K562 (cell line): Measurements from ENCODE around the gene PTRH2. TPM values are rescaled to one million over a fixed set of nuclear protein-coding genes. Genes with fewer than 3 reads are reported as not detected.

Experiments
- ATF7 ChIP-seq: fragments of 450-650 bp; IDR thresholded peaks from 2 replicates; pipeline ENCODE4 v1.7.1; 2014; ENCODE audit warnings: mild to moderate bottlenecking, moderate library complexity
- CBX8 ChIP-seq: fragments of 200-600 bp; sonication (generic); IDR thresholded peaks from 2 replicates; pipeline ENCODE4 v1.6.1; 2012; ENCODE audit warnings: borderline replicate concordance, mixed run types, low read depth, mild to moderate bottlenecking, moderate library complexity, mixed read lengths, low read length, control low read depth, inconsistent platforms; ENCODE audit not compliant: poor library complexity, severe bottlenecking; ENCODE audit errors: extremely low read depth
- COPS2 ChIP-seq: fragments of 450-650 bp; conservative IDR thresholded peaks from 2 replicates; pipeline ENCODE4 v1.6.1; 2016; ENCODE audit warnings: mild to moderate bottlenecking, moderate library complexity
- GTF2E2 ChIP-seq: fragments of 200-800 bp; sonication (Bioruptor generic); IDR thresholded peaks from 2 replicates; pipeline ENCODE4 v1.6.1; 2016; ENCODE audit warnings: missing genetic modification characterization, missing compliant biosample characterization
- JUND ChIP-seq, 2 experiments: IDR thresholded peaks; 2 replicates in 1 of 2; 3 replicates in 1 of 2; pipeline ENCODE4 v1.6.1; 2011; ENCODE audit warnings: borderline replicate concordance in 2 of 2, low read depth in 2 of 2, low read length in 2 of 2, improper control_type of control experiment in 1 of 2, missing biosample characterization in 1 of 2, missing genetic modification characterization in 1 of 2, missing genetic modification reagents in 1 of 2
- NONO ChIP-seq, 2 experiments: fragments of 200-400 bp in 1 of 2; fragments of 450-650 bp in 1 of 2; formaldehyde crosslinking in 1 of 2; IDR thresholded peaks; 2 replicates each; pipeline ENCODE4 v1.6.1; 2017; ENCODE audit warnings: low read depth in 2 of 2, mild to moderate bottlenecking in 2 of 2, moderate library complexity in 2 of 2, low read length in 1 of 2
- PHB2 ChIP-seq: fragments of 450-650 bp; IDR thresholded peaks from 2 replicates; pipeline ENCODE4 v1.6.1; 2017; ENCODE audit warnings: low read depth
- RAD21 ChIP-seq, 2 experiments: fragments of 250-450 bp in 1 of 2; fragments of 450-650 bp in 1 of 2; sonication (Bioruptor Pico) in 1 of 2; formaldehyde crosslinking in 1 of 2; IDR thresholded peaks in 1 of 2; conservative IDR thresholded peaks in 1 of 2; 2 replicates each; pipeline versions ENCODE4 v1.4.0 to v1.8.0; 2020 to 2022; ENCODE audit warnings: mild to moderate bottlenecking in 2 of 2, moderate library complexity in 1 of 2
- SETDB1 ChIP-seq: IDR thresholded peaks from one replicate; pipeline ENCODE4 v1.6.1; 2012; ENCODE audit warnings: low read length, control low read depth, inconsistent platforms
- TOE1 ChIP-seq, 2 experiments: fragments of 450-650 bp in 1 of 2; sonication (generic) in 1 of 2; formaldehyde crosslinking in 1 of 2; IDR thresholded peaks; 2 replicates each; pipeline versions ENCODE4 v1.7.1 to v1.8.0; 2016 to 2022; ENCODE audit warnings: borderline replicate concordance in 2 of 2, mild to moderate bottlenecking in 2 of 2, antibody characterized with exemption in 1 of 2, inconsistent platforms in 1 of 2, low read depth in 1 of 2, missing genetic modification reagents in 1 of 2, moderate library complexity in 1 of 2
- polyA plus RNA-seq, 8 experiments: library from polyadenylated mRNA; depleted of rRNA in 4 of 8; stranded (reverse) in 5 of 8; unstranded in 3 of 8; fragments of >200 nt; fragmentation: Nextera tagmentation in 2 of 8; fragmentation: Illumina TruSeq in 1 of 8; extraction: Ambion mirVana in 2 of 8; extraction: Trizol in 1 of 8; gene quantifications; 2 replicates each; pipeline versions ENCODE4 v1.2.1 to v1.2.3, GENCODE V29; 2011 to 2014; ENCODE audit warnings: inconsistent platforms in 1 of 8, missing spikeins in 1 of 8
- total RNA-seq, 7 experiments: library from RNA; depleted of rRNA in 6 of 7; stranded (reverse); fragments of >200 nt in 6 of 7; fragmentation: Illumina TruSeq in 2 of 7; extraction: Trizol in 2 of 7; gene quantifications; 2 replicates each; pipeline versions ENCODE4 v1.2.1 to v1.2.3, GENCODE V29; 2011 to 2021; ENCODE audit warnings: low replicate concordance in 1 of 7
- TF ChIP-seq, protein P1 (sequence below): fragments of 200-400 bp; formaldehyde crosslinking; IDR thresholded peaks from 2 replicates; pipeline ENCODE4 v1.6.1; 2017; ENCODE audit warnings: mild to moderate bottlenecking, low read depth, low read length, moderate library complexity
- TF ChIP-seq, protein P2 (sequence below), 2 experiments: fragments of 450-650 bp; IDR thresholded peaks; 2 replicates each; pipeline ENCODE4 v1.6.1; 2018; ENCODE audit warnings: mild to moderate bottlenecking in 2 of 2, low read depth in 1 of 2; ENCODE audit not compliant: partially characterized antibody in 2 of 2
- TF ChIP-seq, protein P3 (sequence below), 2 experiments: IDR thresholded peaks; 2 replicates each; pipeline ENCODE4 v1.6.1; 2011; ENCODE audit warnings: borderline replicate concordance in 1 of 2, control low read depth in 1 of 2, low read depth in 1 of 2, low read length in 1 of 2, mild to moderate bottlenecking in 1 of 2, mixed read lengths in 1 of 2, moderate library complexity in 1 of 2; ENCODE audit not compliant: insufficient read depth in 1 of 2, insufficient read length in 1 of 2, poor library complexity in 1 of 2, severe bottlenecking in 1 of 2; ENCODE audit errors: extremely low read depth in 1 of 2
- TF ChIP-seq, protein P4 (sequence below): fragments of 450-650 bp; IDR thresholded peaks from 2 replicates; pipeline ENCODE4 v1.6.1; 2016; ENCODE audit warnings: antibody characterized with exemption
- TF ChIP-seq, protein P5 (sequence below): sonication (generic); formaldehyde crosslinking; IDR thresholded peaks from 2 replicates; pipeline ENCODE4 v1.8.1; 2023; ENCODE audit warnings: mild to moderate bottlenecking, missing genetic modification reagents

Gene PTRH2
- total and polyA plus RNA-seq, 9 of the 15 experiments (the other 6 are each of a cell fraction or from before 2014, with no cell fraction given), result 53.1 to 210 (median 126) TPM

DNA sequence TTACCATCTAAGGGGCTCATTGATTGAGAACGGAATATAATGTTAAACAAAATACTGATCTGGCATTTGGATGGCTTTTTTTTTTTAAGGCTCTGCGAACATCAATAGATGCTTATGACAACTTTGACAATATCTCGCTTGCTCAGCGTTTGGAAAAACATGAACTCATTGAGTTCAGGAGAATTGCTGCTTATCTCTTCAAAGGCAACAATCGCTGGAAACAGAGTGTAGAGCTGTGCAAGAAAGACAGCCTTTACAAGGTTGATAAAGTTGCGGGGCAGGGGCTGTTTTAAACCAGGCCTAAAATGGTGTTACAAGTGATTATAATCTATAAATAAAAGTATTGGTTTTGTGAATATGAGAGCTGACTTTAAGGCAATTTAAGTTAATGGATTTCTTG, 22.3 kb downstream of the PTRH2 start (continued):
- no peak for TF ChIP-seq RAD21 (CRISPR knock-in tag; conservative IDR thresholded peaks at IDR 0.05 in 1 of 2, IDR thresholded peaks at IDR 0.05 in 1 of 2)
- TF ChIP-seq, protein P1, sequence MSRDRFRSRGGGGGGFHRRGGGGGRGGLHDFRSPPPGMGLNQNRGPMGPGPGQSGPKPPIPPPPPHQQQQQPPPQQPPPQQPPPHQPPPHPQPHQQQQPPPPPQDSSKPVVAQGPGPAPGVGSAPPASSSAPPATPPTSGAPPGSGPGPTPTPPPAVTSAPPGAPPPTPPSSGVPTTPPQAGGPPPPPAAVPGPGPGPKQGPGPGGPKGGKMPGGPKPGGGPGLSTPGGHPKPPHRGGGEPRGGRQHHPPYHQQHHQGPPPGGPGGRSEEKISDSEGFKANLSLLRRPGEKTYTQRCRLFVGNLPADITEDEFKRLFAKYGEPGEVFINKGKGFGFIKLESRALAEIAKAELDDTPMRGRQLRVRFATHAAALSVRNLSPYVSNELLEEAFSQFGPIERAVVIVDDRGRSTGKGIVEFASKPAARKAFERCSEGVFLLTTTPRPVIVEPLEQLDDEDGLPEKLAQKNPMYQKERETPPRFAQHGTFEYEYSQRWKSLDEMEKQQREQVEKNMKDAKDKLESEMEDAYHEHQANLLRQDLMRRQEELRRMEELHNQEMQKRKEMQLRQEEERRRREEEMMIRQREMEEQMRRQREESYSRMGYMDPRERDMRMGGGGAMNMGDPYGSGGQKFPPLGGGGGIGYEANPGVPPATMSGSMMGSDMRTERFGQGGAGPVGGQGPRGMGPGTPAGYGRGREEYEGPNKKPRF, result no peak
- TF ChIP-seq, protein P2, sequence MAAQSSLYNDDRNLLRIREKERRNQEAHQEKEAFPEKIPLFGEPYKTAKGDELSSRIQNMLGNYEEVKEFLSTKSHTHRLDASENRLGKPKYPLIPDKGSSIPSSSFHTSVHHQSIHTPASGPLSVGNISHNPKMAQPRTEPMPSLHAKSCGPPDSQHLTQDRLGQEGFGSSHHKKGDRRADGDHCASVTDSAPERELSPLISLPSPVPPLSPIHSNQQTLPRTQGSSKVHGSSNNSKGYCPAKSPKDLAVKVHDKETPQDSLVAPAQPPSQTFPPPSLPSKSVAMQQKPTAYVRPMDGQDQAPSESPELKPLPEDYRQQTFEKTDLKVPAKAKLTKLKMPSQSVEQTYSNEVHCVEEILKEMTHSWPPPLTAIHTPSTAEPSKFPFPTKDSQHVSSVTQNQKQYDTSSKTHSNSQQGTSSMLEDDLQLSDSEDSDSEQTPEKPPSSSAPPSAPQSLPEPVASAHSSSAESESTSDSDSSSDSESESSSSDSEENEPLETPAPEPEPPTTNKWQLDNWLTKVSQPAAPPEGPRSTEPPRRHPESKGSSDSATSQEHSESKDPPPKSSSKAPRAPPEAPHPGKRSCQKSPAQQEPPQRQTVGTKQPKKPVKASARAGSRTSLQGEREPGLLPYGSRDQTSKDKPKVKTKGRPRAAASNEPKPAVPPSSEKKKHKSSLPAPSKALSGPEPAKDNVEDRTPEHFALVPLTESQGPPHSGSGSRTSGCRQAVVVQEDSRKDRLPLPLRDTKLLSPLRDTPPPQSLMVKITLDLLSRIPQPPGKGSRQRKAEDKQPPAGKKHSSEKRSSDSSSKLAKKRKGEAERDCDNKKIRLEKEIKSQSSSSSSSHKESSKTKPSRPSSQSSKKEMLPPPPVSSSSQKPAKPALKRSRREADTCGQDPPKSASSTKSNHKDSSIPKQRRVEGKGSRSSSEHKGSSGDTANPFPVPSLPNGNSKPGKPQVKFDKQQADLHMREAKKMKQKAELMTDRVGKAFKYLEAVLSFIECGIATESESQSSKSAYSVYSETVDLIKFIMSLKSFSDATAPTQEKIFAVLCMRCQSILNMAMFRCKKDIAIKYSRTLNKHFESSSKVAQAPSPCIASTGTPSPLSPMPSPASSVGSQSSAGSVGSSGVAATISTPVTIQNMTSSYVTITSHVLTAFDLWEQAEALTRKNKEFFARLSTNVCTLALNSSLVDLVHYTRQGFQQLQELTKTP (IDR thresholded peaks at IDR 0.05; ENCODE audit: low read depth in 1 of 2, partially characterized antibody in 2 of 2), result peak in 1 of 2 experiments; percentile 65
- TF ChIP-seq, protein P3, sequence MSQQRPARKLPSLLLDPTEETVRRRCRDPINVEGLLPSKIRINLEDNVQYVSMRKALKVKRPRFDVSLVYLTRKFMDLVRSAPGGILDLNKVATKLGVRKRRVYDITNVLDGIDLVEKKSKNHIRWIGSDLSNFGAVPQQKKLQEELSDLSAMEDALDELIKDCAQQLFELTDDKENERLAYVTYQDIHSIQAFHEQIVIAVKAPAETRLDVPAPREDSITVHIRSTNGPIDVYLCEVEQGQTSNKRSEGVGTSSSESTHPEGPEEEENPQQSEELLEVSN (IDR thresholded peaks at IDR 0.05; ENCODE audit: borderline replicate concordance in 1 of 2, extremely low read depth in 1 of 2, insufficient read depth in 1 of 2, insufficient read length in 1 of 2, low read depth in 1 of 2, low read length in 1 of 2, poor library complexity in 1 of 2, severe bottlenecking in 1 of 2), result no peak
- TF ChIP-seq ATF7, result peak; percentile 67
- TF ChIP-seq, protein P4, sequence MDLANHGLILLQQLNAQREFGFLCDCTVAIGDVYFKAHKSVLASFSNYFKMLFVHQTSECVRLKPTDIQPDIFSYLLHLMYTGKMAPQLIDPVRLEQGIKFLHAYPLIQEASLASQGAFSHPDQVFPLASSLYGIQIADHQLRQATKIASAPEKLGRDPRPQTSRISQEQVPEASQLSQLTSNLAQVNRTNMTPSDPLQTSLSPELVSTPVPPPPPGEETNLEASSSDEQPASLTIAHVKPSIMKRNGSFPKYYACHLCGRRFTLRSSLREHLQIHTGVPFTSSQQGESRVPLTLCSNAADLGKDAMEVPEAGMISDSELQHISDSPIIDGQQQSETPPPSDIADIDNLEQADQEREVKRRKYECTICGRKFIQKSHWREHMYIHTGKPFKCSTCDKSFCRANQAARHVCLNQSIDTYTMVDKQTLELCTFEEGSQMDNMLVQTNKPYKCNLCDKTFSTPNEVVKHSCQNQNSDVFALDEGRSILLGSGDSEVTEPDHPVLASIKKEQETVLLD, result no peak
- no peak for TF ChIP-seq TOE1 (IDR thresholded peaks at IDR 0.05; ENCODE audit: borderline replicate concordance)
- TF ChIP-seq TOE1 (CRISPR knock-in tag; IDR thresholded peaks at IDR 0.05; ENCODE audit: borderline replicate concordance, low read depth), result no peak
- no peak for TF ChIP-seq GTF2E2 (tag)
- TF ChIP-seq SETDB1, result no peak
- TF ChIP-seq PHB2, result peak; percentile 88
- TF ChIP-seq NONO (IDR thresholded peaks at IDR 0.05; ENCODE audit: low read depth in 2 of 2, low read length in 1 of 2), result 0 out of 4 replicates have a peak, but pooled peaks of 1 of the 2 experiments have one; percentile 19
- peak; percentile 84 for TF ChIP-seq JUND (IDR thresholded peaks at IDR 0.05; ENCODE audit: borderline replicate concordance, low read depth, low read length)
- TF ChIP-seq JUND (tag; IDR thresholded peaks at IDR 0.05; ENCODE audit: borderline replicate concordance, low read depth, low read length), result peak; percentile 49; the same call in 1 of the 3 replicates
- TF ChIP-seq, protein P5, sequence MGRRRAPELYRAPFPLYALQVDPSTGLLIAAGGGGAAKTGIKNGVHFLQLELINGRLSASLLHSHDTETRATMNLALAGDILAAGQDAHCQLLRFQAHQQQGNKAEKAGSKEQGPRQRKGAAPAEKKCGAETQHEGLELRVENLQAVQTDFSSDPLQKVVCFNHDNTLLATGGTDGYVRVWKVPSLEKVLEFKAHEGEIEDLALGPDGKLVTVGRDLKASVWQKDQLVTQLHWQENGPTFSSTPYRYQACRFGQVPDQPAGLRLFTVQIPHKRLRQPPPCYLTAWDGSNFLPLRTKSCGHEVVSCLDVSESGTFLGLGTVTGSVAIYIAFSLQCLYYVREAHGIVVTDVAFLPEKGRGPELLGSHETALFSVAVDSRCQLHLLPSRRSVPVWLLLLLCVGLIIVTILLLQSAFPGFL (CRISPR knock-in tag), result no peak
- no peak for TF ChIP-seq CBX8
- no peak for TF ChIP-seq COPS2
